Osteoblast (primary cell): ENCODE data around the gene GABARAP. TPM values are rescaled to one million over a fixed set of nuclear protein-coding genes. Genes with fewer than 3 reads are reported as not detected.
"Not testable (repeated sequence)": the region's sequence is repeated elsewhere in the genome, so short reads cannot be mapped to it uniquely, and the experiment has no call there.

Experiments used
- DNase-seq: peaks from one replicate; pipeline ENCODE4 v3.0.0; 2011; ENCODE audit warnings: low spot score, mixed read lengths; ENCODE audit not compliant: insufficient read length; ENCODE audit errors: missing footprints
- H2AFZ ChIP-seq: 2 replicates; pipeline ENCODE4 v1.6.0; 2011; ENCODE audit warnings: mild to moderate bottlenecking, low read length
- H3K27ac ChIP-seq: 2 replicates; pipeline ENCODE4 v1.5.1; 2011; ENCODE audit warnings: mild to moderate bottlenecking, low read depth, low read length, moderate library complexity
- H3K27me3 ChIP-seq: 2 replicates; pipeline ENCODE4 v1.6.0; 2012; ENCODE audit warnings: mild to moderate bottlenecking, control low read depth, inconsistent platforms, low read length, moderate library complexity; ENCODE audit not compliant: insufficient read depth
- H3K36me3 ChIP-seq: 2 replicates; pipeline ENCODE4 v1.5.1; 2011; ENCODE audit warnings: mild to moderate bottlenecking, low read length, control low read depth, moderate library complexity; ENCODE audit not compliant: insufficient read depth
- H3K4me1 ChIP-seq: 2 replicates; pipeline ENCODE4 v1.5.1; 2011; ENCODE audit warnings: mild to moderate bottlenecking, low read length, control low read depth, moderate library complexity; ENCODE audit not compliant: insufficient read depth
- H3K4me2 ChIP-seq: 2 replicates; pipeline ENCODE4 v1.6.0; 2011; ENCODE audit warnings: mild to moderate bottlenecking, low read length; ENCODE audit not compliant: insufficient read depth
- H3K4me3 ChIP-seq: fragments of 200-600 bp; sonication (generic); 3 replicates; pipeline ENCODE4 v1.5.1; 2012; ENCODE audit warnings: mild to moderate bottlenecking, low read length, inconsistent platforms; ENCODE audit not compliant: insufficient read depth
- H3K79me2 ChIP-seq: 2 replicates; pipeline ENCODE4 v1.6.0; 2012; ENCODE audit warnings: mild to moderate bottlenecking, low read length, control low read depth, inconsistent platforms; ENCODE audit not compliant: insufficient read depth
- H3K9me3 ChIP-seq: 2 replicates; pipeline ENCODE4 v1.5.1; 2011; ENCODE audit warnings: low read depth, low read length, control low read depth
- H4K20me1 ChIP-seq: 2 replicates; pipeline ENCODE4 v1.6.0; 2012; ENCODE audit warnings: mild to moderate bottlenecking, low read length, control low read depth; ENCODE audit not compliant: insufficient read depth
- CTCF ChIP-seq: IDR thresholded peaks from 2 replicates; pipeline ENCODE4 v1.5.1; 2011; ENCODE audit warnings: mild to moderate bottlenecking, low read depth, low read length, moderate library complexity; ENCODE audit errors: extremely low read depth
- total RNA-seq: library from RNA; depleted of rRNA; stranded (reverse); fragments of >200 nt; gene quantifications from 2 replicates; pipeline ENCODE4 v1.2.3, GENCODE V29; 2012

The GABARAP gene
- total RNA-seq, 1 donor: 422 TPM

GRCh38 chr17:7246779-7247178 lies 4.5 kb upstream of the GABARAP start:
- no peak for DNase-seq
- Histone ChIP-seq H3K79me2 (peaks cover 75% of the 10 kb centered on the region), H2AFZ (no peak overlapping the region), H3K36me3 (peaks cover 31% of the 10 kb centered on the region), H3K4me1 (peaks cover 16% of the 10 kb centered on the region), H3K9me3 (no peaks in the 10 kb centered on the region), H3K27ac (no peak overlapping the region), H4K20me1 (peaks cover 3% of the 10 kb centered on the region), H3K4me3 (no peak overlapping the region), H3K4me2 (no peak overlapping the region), H3K27me3 (no peaks in the 10 kb centered on the region)
- TF ChIP-seq CTCF: no peak

DNA sequence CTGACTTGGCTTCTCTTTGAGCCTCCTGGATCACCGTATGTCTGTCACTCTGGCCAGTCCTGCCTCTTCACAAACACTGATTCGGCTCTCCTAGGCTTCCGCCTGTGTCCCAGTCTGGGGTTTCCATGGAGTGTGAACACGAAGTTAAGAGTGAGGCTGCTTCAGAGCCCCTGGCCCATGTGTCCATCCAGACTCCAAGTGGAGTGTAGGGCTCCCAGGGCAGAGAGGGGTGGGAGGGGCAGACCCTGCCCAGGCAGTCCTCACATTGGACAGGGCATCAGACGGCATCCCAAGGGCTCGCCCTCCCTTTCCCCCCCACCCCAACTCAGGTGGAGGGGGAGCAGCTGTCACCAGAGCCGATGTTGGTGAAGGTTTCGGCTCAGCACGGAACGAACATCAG lies 1.6 kb upstream of the GABARAP start:
- H3K4me2 ChIP-seq: peak overlapping the region; percentile 98
- H4K20me1 ChIP-seq: peaks cover 14% of the 10 kb centered on the region
- not testable (repeated sequence) for H3K9me3 ChIP-seq, H3K27me3 ChIP-seq, DNase-seq, H3K27ac ChIP-seq, H3K4me3 ChIP-seq, H2AFZ ChIP-seq
- H3K79me2 ChIP-seq: peaks cover 75% of the 10 kb centered on the region
- H3K4me1 ChIP-seq: peaks cover 26% of the 10 kb centered on the region
- peaks cover 46% of the 10 kb centered on the region for H3K36me3 ChIP-seq

DNA sequence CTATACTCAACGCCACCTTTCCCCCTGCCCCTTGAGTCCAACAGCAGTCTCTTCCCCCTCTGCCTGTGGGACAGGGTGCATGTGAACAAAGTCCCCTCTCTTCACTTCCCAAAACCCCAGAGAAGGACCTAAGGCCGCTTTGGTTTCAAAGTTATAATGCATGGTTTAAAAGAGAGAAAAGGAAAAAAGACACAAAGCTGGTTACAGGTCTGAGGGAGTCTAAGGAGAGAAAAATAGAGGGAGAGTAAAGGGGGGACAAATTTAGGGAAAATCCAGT lies 1.1 kb upstream of the GABARAP start:
- Histone ChIP-seq H3K36me3 (peaks cover 46% of the 10 kb centered on the region), H3K9me3 (no peaks in the 10 kb centered on the region), H3K27me3 (no peaks in the 10 kb centered on the region), H2AFZ (peak overlapping the region; percentile 93), H3K4me2 (peak overlapping the region; percentile 98), H3K79me2 (peaks cover 75% of the 10 kb centered on the region), H4K20me1 (peaks cover 14% of the 10 kb centered on the region), H3K27ac (peak overlapping the region; percentile 84), H3K4me3 (peak overlapping the region; percentile 86), H3K4me1 (peaks cover 26% of the 10 kb centered on the region)
- no peak for TF ChIP-seq CTCF
- DNase-seq: peak; percentile 79

- no peak for TF ChIP-seq CTCF
- no peaks in the 10 kb centered on the region for H3K9me3 ChIP-seq
- peak overlapping the region; percentile 86 for H3K4me3 ChIP-seq
- peaks cover 26% of the 10 kb centered on the region for H3K4me1 ChIP-seq
- H3K27ac ChIP-seq: peak overlapping the region; percentile 84
- peak; percentile 97 for DNase-seq
- peaks cover 46% of the 10 kb centered on the region for H3K36me3 ChIP-seq
- peak overlapping the region; percentile 93 for H2AFZ ChIP-seq
- no peaks in the 10 kb centered on the region for H3K27me3 ChIP-seq
- peaks cover 73% of the 10 kb centered on the region for H3K79me2 ChIP-seq
- peak overlapping the region; percentile 98 for H3K4me2 ChIP-seq
- peaks cover 14% of the 10 kb centered on the region for H4K20me1 ChIP-seq
Measured at GRCh38 chr17:7242717-7243452, 636 bp upstream of the GABARAP start.
